RCC 7860 (cell line): ENCODE measurements around the gene AP3B1.

ENCODE experiments used
- DNase-seq: peaks from one replicate; pipeline ENCODE4 v3.0.0-alpha.2; 2015; ENCODE audit warnings: low spot score
- FAIRE-seq: peaks from 2 replicates; lab custom pipeline; 2012; peaks lifted over from hg19 to GRCh38; lab: Jason Lieb, UNC

Gene AP3B1

GRCh38 chr5:78294248-78295034 is at the start of gene AP3B1:
Gene AP3B1 (minus strand): TSS chr5:78294698. CDS start chr5:78294579, 119 bp downstream.
- peak; percentile 90 for DNase-seq
- peak; percentile 49 for FAIRE-seq

GRCh38 chr5:78341440-78341839 is 46.9 kb upstream of the AP3B1 start:
- FAIRE-seq, result no peak

DNA sequence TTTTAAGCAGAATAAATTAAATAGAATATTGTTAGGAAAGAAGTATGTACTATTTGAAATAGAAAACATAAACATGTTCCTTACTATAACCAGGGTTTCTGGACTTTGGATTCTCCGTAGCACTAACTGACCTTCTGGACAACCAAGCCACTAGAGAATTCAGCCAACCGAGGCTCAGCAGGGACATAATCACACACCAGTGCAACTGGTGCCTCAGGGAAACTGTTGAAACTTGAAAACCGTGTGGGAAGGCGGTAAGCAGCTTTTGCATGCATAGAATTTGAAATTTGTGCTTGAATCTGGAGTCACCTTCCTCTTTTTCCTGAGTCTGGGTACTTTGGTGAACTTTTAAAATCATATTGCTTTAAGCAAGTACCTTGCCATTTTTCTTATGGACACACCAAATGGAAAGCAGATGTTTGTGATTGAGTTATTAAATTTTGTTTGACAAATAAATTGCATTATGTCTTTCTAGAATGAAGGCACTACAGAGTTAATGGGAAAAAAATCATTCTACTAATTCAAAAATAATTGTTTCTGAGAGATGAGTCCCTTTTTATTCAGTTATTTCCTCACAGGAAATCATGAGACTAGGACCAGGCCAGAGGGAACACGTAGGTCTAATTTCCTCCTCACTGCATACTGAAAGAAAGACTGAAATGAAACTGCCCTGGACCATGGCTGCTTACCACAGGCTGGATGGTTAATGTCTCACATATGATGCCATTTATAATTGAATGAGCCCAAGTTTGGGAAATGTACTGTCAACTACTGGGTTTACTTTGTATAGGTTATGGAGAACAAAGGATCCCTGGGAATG is 45.3 kb upstream of the AP3B1 start:
- FAIRE-seq (no peak), DNase-seq (no peak)

More at GRCh38 chr5:78341440-78341839, 46.9 kb upstream of the AP3B1 start:
- DNase-seq, result no peak

GRCh38 chr5:78336698-78337097 is 42.2 kb upstream of the AP3B1 start:
- FAIRE-seq (no peak), DNase-seq (no peak)

- DNase-seq (no peak), FAIRE-seq (no peak)
Observed at GRCh38 chr5:78335976-78336375, 41.5 kb upstream of the AP3B1 start.

DNA sequence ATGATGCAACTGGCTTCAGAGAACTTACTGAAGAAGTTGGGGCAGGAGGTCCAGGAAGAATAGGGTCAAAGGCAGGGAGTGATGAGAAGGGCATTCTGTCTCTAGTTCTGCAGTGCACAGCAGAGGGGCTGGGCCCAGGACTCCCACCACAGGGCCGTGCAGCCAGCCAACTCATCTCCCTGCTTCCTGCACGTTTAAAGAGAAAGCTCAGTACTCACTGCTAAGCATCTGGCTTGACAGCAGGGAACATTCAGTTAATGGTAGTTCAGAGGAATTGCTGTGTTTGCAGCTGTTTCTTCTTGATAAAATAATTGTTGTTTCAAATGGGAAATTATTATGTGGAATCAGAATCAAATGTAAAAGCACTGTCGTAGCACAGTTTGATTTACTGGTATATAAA is 40.3 kb upstream of the AP3B1 start:
- no peak for DNase-seq
- FAIRE-seq, result no peak

- FAIRE-seq (no peak), DNase-seq (no peak)
Observed at GRCh38 chr5:78331523-78332080, 37.1 kb upstream of the AP3B1 start.

DNA sequence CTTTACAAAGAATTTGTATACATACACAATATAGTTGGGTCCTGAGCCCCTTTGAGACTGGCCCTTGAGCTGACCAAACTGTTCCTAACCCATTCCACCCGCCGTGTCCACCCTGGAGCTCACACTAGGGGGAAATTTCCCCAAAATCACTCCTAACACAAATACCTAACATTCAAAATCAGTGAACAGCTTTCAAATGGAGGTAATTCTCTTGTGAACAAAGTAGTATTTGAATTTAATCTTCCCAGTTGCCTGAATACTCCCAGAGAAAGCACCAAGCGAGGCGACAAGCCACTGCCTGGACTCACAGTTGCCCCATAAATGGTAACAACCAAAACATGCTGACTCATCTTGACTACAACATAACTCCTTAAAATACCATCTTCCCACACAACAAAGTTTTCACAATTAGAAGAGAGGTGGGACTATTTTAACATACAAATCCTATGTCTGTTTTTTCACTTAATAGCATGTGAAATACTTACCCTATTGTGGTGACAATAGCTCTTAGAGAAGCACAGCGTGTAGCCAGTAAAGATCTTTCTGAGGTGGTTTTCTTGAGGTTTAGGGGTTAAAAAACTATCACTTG is 34.2 kb upstream of the AP3B1 start:
- FAIRE-seq (no peak), DNase-seq (no peak)

GRCh38 chr5:78327761-78328510 is 33.4 kb upstream of the AP3B1 start:
- FAIRE-seq, result no peak
- DNase-seq, result no peak

GRCh38 chr5:78326930-78327329 is 32.4 kb upstream of the AP3B1 start:
- DNase-seq, result no peak
- no peak for FAIRE-seq

DNA sequence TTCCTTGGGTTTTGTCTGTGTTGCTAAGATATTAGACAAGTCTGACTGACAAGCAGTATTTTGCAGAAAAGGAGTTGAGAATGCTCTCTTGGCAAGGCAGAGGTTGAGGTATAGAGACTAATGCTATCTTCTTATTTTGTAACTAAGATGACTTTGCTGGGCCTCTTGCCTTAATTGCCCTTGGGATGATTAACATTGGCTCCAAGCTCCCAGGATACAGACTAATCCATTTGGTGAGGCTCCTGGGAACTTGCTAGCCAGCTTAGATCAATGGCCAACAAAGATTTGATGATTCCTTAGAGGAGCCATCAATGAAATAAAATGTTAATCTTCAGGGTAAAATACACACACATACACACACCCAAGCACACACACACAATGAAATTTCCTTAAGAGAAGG is 28.7 kb upstream of the AP3B1 start:
- DNase-seq (no peak), FAIRE-seq (no peak)

GRCh38 chr5:78320401-78320800 is 25.9 kb upstream of the AP3B1 start:
- FAIRE-seq (no peak), DNase-seq (no peak)

- FAIRE-seq, result no peak
- no peak for DNase-seq
Observed at GRCh38 chr5:78318337-78318736, 23.8 kb upstream of the AP3B1 start.

DNA sequence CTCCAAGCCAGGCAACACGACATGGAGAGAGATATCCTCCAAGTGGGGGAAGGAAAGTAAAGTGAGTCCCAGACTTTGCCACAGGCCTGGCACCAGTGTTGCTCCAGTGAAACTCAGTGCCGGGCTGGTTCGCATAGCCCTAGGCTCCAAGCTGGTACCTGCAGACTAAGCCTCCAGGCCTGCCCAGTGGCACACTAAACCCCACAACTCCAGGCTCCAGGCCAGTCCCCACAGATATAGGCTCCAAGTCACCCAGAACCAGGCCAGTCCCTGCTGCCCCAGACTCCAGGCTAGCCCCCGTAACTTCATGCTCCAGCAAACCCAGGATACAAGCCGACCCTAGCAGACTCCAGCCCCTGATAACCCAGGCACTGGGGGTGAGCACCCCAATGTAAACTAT is 23.0 kb upstream of the AP3B1 start:
- no peak for FAIRE-seq
- DNase-seq, result no peak

- DNase-seq (no peak), FAIRE-seq (no peak)
Observed at GRCh38 chr5:78308703-78309102, 14.2 kb upstream of the AP3B1 start.

DNA sequence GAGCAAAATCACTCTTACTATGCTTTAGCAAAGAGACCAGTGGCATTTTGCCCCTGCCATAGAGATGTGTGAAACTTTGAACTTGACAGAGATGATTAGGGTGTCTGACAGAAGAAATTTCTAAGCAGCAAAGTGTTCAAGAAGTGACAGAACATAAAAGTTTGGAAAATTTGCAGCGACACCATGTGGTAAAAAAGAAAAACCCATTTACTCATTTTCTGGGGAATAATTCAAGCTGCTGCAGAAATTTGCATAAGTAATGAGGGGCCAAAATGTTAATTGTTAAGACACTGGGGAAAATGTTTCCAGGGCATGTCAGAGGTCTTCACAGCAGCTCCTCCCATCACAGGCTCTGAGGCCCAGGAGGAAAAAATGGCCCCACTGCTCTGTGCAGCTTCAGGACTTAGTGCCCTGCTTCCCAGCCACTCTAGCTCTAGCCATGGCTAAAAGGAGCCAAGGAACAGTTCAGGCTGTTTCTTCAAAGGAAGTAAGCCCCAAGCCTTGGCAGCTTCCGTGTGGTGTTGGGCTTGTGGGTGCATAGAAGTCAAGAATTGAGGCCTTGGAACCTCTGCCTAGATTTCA is 6.1 kb upstream of the AP3B1 start:
- FAIRE-seq, result no peak
- DNase-seq, result no peak

DNA sequence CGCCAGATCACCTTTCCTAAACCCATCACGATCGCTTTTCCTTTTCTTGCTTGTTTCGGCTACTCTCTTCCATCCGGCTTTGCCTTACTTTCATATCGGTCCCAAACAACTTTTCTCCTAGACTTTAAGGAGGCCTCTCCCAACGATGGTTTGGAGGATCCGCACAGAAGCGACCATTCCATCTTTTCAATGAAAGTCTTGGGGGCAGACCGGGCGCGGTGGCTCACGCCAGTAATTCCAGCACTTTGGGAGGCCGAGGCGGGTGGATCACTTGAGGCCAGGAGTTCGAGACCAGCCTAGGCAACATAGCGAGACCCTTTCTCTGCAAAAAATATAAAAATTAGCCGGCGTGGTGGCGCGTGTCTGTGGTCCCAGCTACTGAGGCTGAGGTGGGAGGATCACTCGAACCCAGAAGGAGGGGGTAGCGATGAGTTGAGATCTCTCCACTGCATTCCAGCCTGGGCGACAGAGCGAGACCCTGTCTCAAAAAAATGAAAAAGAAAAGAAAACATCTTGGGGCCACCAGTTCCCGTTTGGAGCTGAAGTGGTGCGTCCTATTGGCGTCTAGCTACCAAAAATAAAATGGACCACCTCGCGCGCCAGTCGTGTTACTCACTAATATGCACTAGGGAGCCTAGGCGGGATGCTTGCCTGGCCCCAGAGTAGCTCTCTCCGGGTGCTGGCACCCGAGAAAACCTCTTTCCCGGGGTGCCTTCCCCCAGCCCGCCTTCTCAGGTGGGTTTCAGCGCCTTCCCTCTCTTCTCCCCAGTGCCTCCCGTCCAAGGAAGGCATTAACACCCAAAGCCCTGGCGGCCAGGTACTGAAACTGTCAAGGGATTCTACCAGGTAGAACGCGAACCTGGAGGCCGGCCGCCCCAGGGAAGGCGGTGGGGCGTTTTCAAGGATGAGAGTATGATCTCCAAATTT is 800 bp upstream of the AP3B1 start:
- DNase-seq (no peak), FAIRE-seq (no peak)

- DNase-seq (no peak), FAIRE-seq (no peak)
Observed at GRCh38 chr5:78293851-78294247, 649 bp downstream of the AP3B1 start.

- FAIRE-seq (no peak), DNase-seq (no peak)
Observed at GRCh38 chr5:78291687-78292086, 2.8 kb downstream of the AP3B1 start.
